ENCODE measurements around the gene CCDC70. TPM values are rescaled to one million over a fixed set of nuclear protein-coding genes. Genes with fewer than 3 reads are reported as not detected.

The CCDC70 gene
- total and polyA plus RNA-seq, 12 donors = not detected

- Histone ChIP-seq H3K36me3 (no peaks in the 10 kb centered on the region), H3K27ac (no peak overlapping the region), H3K9me3 (no peaks in the 10 kb centered on the region), H3K4me3 (no peak overlapping the region), H3K27me3 (no peaks in the 10 kb centered on the region), H3K4me1 (peaks cover 0 to 12% (median 0%) of the 10 kb centered on the region in 9 donors)
- ATAC-seq (no peak), DNase-seq (no peak)
- intact Hi-C loops (cut with DNase I) = loop anchor here in 2 of 10 donors (10.0 kb wide), 1 partner anchor 283 kb away; the partner anchor contains the start of gene NEK5 (in 2 of the 2)
- 82 to 83% methylated on average over 6 of the region's 6 CpGs for WGBS, 2 donors
- TF ChIP-seq, protein P1, sequence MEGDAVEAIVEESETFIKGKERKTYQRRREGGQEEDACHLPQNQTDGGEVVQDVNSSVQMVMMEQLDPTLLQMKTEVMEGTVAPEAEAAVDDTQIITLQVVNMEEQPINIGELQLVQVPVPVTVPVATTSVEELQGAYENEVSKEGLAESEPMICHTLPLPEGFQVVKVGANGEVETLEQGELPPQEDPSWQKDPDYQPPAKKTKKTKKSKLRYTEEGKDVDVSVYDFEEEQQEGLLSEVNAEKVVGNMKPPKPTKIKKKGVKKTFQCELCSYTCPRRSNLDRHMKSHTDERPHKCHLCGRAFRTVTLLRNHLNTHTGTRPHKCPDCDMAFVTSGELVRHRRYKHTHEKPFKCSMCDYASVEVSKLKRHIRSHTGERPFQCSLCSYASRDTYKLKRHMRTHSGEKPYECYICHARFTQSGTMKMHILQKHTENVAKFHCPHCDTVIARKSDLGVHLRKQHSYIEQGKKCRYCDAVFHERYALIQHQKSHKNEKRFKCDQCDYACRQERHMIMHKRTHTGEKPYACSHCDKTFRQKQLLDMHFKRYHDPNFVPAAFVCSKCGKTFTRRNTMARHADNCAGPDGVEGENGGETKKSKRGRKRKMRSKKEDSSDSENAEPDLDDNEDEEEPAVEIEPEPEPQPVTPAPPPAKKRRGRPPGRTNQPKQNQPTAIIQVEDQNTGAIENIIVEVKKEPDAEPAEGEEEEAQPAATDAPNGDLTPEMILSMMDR (IDR thresholded peaks at IDR 0.05) = no peak
Measured at GRCh38 chr13:51841732-51842131, 20.0 kb upstream of the CCDC70 start.

GRCh38 chr13:51843529-51843928 lies 18.2 kb upstream of the CCDC70 start:
- ATAC-seq (no peak), DNase-seq (no peak)
- TF ChIP-seq, protein P1 (IDR thresholded peaks at IDR 0.05) = no peak
- H3K4me1 ChIP-seq = peaks cover 0 to 15% (median 2%) of the 10 kb centered on the region in 9 donors
- 74 to 79% methylated on average over 3 of the region's 3 CpGs for WGBS, 2 donors
- intact Hi-C loops (cut with DNase I) = loop anchor here in 2 of 10 donors (10.0 kb wide), 1 partner anchor 281 kb away; the partner anchor contains the start of gene NEK5 (in 2 of the 2)
- no peak overlapping the region for H3K4me3 ChIP-seq
- H3K27me3 ChIP-seq = no peaks in the 10 kb centered on the region
- H3K36me3 ChIP-seq = no peaks in the 10 kb centered on the region
- H3K27ac ChIP-seq = no peak overlapping the region
- no peaks in the 10 kb centered on the region for H3K9me3 ChIP-seq

- H3K27me3 ChIP-seq = no peaks in the 10 kb centered on the region
- 35 to 39% methylated on average over 20 of the region's 20 CpGs for WGBS, 2 donors
- intact Hi-C loops (cut with DNase I) = loop anchor here in 4 of 10 donors (5.0 to 10.0 kb wide), 2 partner anchors 280 to 282 kb away; partner anchors contain the start of gene NEK5 (in 4 of the 4)
- no peaks in the 10 kb centered on the region for H3K36me3 ChIP-seq
- peak; percentile 31 to 61 for DNase-seq
- H3K4me3 ChIP-seq = peak within 1 kb of the TSS in 5 of 10 donors; percentile 2 to 29 (median 15)
- peaks cover 0 to 22% (median 6%) of the 10 kb centered on the region in 9 donors for H3K4me1 ChIP-seq
- TF ChIP-seq, protein P1 (IDR thresholded peaks at IDR 0.05) = peak; percentile 70 to 95 (median 90)
- ATAC-seq = peak; percentile 54 to 87 (median 82)
- no peak within 1 kb of the TSS for H3K27ac ChIP-seq
- H3K9me3 ChIP-seq = no peaks in the 10 kb centered on the region
Measured at GRCh38 chr13:51844862-51845573, 16.8 kb upstream of the CCDC70 start, which contains the start of gene TMEM272. TSS of gene TMEM272 (minus strand) at chr13:51845177. CDS start at chr13:51838530, 6,647 bp downstream.

DNA sequence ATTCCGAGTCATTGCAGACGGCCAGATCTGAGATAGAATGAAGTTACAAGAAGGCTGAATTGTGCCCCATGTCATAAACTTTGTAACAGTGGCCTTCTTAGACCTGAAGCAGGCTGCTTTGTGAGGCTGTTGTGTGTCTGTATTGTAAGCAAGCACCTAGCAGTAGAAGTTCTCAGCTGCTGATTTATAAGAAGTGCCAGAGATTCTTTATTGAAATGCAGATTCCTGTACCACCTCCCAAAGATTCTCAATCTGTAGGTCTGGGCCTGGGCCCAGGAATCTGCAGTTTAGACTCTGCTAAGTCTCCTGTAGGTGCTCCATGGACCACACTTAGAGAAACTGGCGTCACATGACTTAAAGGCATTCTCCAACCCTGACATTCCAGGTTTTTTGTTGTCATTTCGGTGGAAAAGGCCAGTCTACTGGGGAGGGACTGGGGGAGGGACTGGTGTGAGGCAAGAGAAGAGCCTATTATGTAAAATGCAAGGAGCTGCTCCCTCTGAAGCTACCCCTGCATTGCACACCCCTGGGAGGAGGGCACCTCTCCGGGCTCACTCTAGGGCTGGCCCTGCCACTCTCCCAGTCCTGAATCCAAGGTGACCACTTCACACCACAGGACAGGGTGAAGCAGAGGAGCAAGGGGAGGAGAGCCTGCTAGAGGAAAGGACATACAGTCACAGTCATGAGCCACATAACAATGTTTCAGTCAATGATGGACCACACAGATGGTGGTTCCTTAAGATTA lies 16.0 kb upstream of the CCDC70 start:
- intact Hi-C loops (cut with DNase I) = loop anchor here in 4 of 10 donors (5.0 to 10.0 kb wide), 2 partner anchors 279 to 282 kb away; partner anchors contain the start of gene NEK5 (in 4 of the 4)
- ATAC-seq (peak in 1 of 8 donors; percentile 40), DNase-seq (no peak)
- 47 to 88% methylated on average over 5 of the region's 5 CpGs for WGBS, 2 donors
- H3K27ac ChIP-seq = no peak overlapping the region
- no peaks in the 10 kb centered on the region for H3K36me3 ChIP-seq
- peaks cover 0 to 22% (median 6%) of the 10 kb centered on the region in 9 donors for H3K4me1 ChIP-seq
- H3K4me3 ChIP-seq = peak overlapping the region in 3 of 10 donors; percentile 7 to 24 (median 15)
- H3K27me3 ChIP-seq = no peaks in the 10 kb centered on the region
- TF ChIP-seq, protein P1 (IDR thresholded peaks at IDR 0.05) = no peak
- no peaks in the 10 kb centered on the region for H3K9me3 ChIP-seq
